ENCODE measurements around the gene PKDREJ.

The PKDREJ gene

GRCh38 chr22:46278656-46279645, 15.8 kb upstream of the PKDREJ start:
- no peaks in the 10 kb centered on the region for H4K20me1 ChIP-seq (ENCODE audit: insufficient read depth, low read length)
- TF ChIP-seq CTCF (IDR thresholded peaks at IDR 0.05; ENCODE audit: low read length) = no peak
- TF ChIP-seq EZH2 (IDR thresholded peaks at IDR 0.05; ENCODE audit: borderline replicate concordance, low read length) = no peak
- no peaks in the 10 kb centered on the region for H3K9me3 ChIP-seq (ENCODE audit: low read length)
- no peaks in the 10 kb centered on the region for H3K79me2 ChIP-seq (ENCODE audit: insufficient read depth, low read length)
- H3K9me2 ChIP-seq (ENCODE audit: low read depth, low read length) = no peaks in the 10 kb centered on the region
- no peak overlapping the region for H3K4me2 ChIP-seq (ENCODE audit: low read length)
- H3K4me1 ChIP-seq (ENCODE audit: insufficient read depth, low read length, severe bottlenecking) = peaks cover 11% of the 10 kb centered on the region
- 0 out of 2 replicates have a peak, but pooled peaks cover 7% of the 10 kb centered on the region for H3K27me3 ChIP-seq (ENCODE audit: insufficient read depth, low read length)
- no peaks in the 10 kb centered on the region for H3K36me3 ChIP-seq (ENCODE audit: insufficient read depth, low read length)
- H3F3A ChIP-seq (ENCODE audit: insufficient read depth, low read length) = no peaks in the 10 kb centered on the region
- no peak overlapping the region for H2AFZ ChIP-seq (ENCODE audit: low read length)
- no peak overlapping the region for H3K27ac ChIP-seq (ENCODE audit: low read depth, low read length, poor library complexity, severe bottlenecking)
- no peak overlapping the region for H3K9ac ChIP-seq (ENCODE audit: low read length)
- no peak overlapping the region for H3K4me3 ChIP-seq (ENCODE audit: low read depth, low read length, poor library complexity, severe bottlenecking)

GRCh38 chr22:46276563-46276962, 13.4 kb upstream of the PKDREJ start:
- H3K9me3 ChIP-seq (ENCODE audit: low read length) = no peaks in the 10 kb centered on the region
- H3K27me3 ChIP-seq (ENCODE audit: insufficient read depth, low read length) = peaks cover 10% of the 10 kb centered on the region
- H3K9ac ChIP-seq (ENCODE audit: low read length) = no peak overlapping the region
- peaks cover 11% of the 10 kb centered on the region for H3K4me1 ChIP-seq (ENCODE audit: insufficient read depth, low read length, severe bottlenecking)
- no peak overlapping the region for H3K27ac ChIP-seq (ENCODE audit: low read depth, low read length, poor library complexity, severe bottlenecking)
- H3K36me3 ChIP-seq (ENCODE audit: insufficient read depth, low read length) = no peaks in the 10 kb centered on the region
- no peak overlapping the region for H3K4me3 ChIP-seq (ENCODE audit: low read depth, low read length, poor library complexity, severe bottlenecking)
- no peaks in the 10 kb centered on the region for H3K9me2 ChIP-seq (ENCODE audit: low read depth, low read length)
- H3K79me2 ChIP-seq (ENCODE audit: insufficient read depth, low read length) = no peaks in the 10 kb centered on the region
- no peaks in the 10 kb centered on the region for H4K20me1 ChIP-seq (ENCODE audit: insufficient read depth, low read length)
- TF ChIP-seq EZH2 (IDR thresholded peaks at IDR 0.05; ENCODE audit: borderline replicate concordance, low read length) (no peak), CTCF (IDR thresholded peaks at IDR 0.05; ENCODE audit: low read length) (no peak)
- no peak overlapping the region for H3K4me2 ChIP-seq (ENCODE audit: low read length)
- H3F3A ChIP-seq (ENCODE audit: insufficient read depth, low read length) = no peaks in the 10 kb centered on the region
- no peak overlapping the region for H2AFZ ChIP-seq (ENCODE audit: low read length)

GRCh38 chr22:46275455-46276122, 12.4 kb upstream of the PKDREJ start:
- TF ChIP-seq EZH2 (IDR thresholded peaks at IDR 0.05; ENCODE audit: borderline replicate concordance, low read length) (no peak), CTCF (IDR thresholded peaks at IDR 0.05; ENCODE audit: low read length) (no peak)
- Histone ChIP-seq H3K36me3 (ENCODE audit: insufficient read depth, low read length) (no peaks in the 10 kb centered on the region), H2AFZ (ENCODE audit: low read length) (no peak overlapping the region), H3K79me2 (ENCODE audit: insufficient read depth, low read length) (no peaks in the 10 kb centered on the region), H4K20me1 (ENCODE audit: insufficient read depth, low read length) (no peaks in the 10 kb centered on the region), H3K4me2 (ENCODE audit: low read length) (no peak overlapping the region), H3K27me3 (ENCODE audit: insufficient read depth, low read length) (peaks cover 10% of the 10 kb centered on the region), H3K9me3 (ENCODE audit: low read length) (no peaks in the 10 kb centered on the region), H3K27ac (ENCODE audit: low read depth, low read length, poor library complexity, severe bottlenecking) (no peak overlapping the region), H3K4me3 (ENCODE audit: low read depth, low read length, poor library complexity, severe bottlenecking) (no peak overlapping the region), H3F3A (ENCODE audit: insufficient read depth, low read length) (no peaks in the 10 kb centered on the region), H3K9me2 (ENCODE audit: low read depth, low read length) (no peaks in the 10 kb centered on the region), H3K9ac (ENCODE audit: low read length) (no peak overlapping the region), H3K4me1 (ENCODE audit: insufficient read depth, low read length, severe bottlenecking) (peaks cover under 1% of the 10 kb centered on the region)

Data from OCI-LY1 (cell line).